Fibroblast of lung (primary cell): ENCODE measurements around the gene GDA. TPM values are rescaled to one million over a fixed set of nuclear protein-coding genes. Genes with fewer than 3 reads are reported as not detected.

Experiments
- DNase-seq, 2 donors: peaks; one replicate each; pipeline versions ENCODE4 v3.0.0 to v3.0.0-alpha.2; 2010; ENCODE audit warnings: low read depth in 2 of 2
- H2AFZ ChIP-seq: 2 replicates; pipeline ENCODE4 v1.5.1; 2012; ENCODE audit warnings: low read length, control low read depth, inconsistent platforms
- H3K27ac ChIP-seq: 2 replicates; pipeline ENCODE4 v1.5.1; 2011; ENCODE audit warnings: low read length, control low read depth; ENCODE audit not compliant: insufficient read depth
- H3K27me3 ChIP-seq: 2 replicates; pipeline ENCODE4 v1.5.1; 2011; ENCODE audit warnings: mild to moderate bottlenecking, low read length; ENCODE audit not compliant: control insufficient read depth, insufficient read depth
- H3K36me3 ChIP-seq: 2 replicates; pipeline ENCODE4 v1.5.1; 2011; ENCODE audit warnings: low read length; ENCODE audit not compliant: control insufficient read depth, insufficient read depth
- H3K4me1 ChIP-seq: 2 replicates; pipeline ENCODE4 v1.5.1; 2011; ENCODE audit warnings: low read length; ENCODE audit not compliant: control insufficient read depth, insufficient read depth; ENCODE audit errors: extremely low read depth
- H3K4me2 ChIP-seq: 2 replicates; pipeline ENCODE4 v1.5.1; 2011; ENCODE audit warnings: low read length, control low read depth; ENCODE audit not compliant: insufficient read depth; ENCODE audit errors: extremely low read depth
- H3K4me3 ChIP-seq, 4 experiments: fragments of 200-600 bp in 1 of 4; sonication (generic) in 1 of 4; replicated peaks in 1 of 4; 2 replicates each; pipeline ENCODE4 v1.5.1; 2011 to 2016; ENCODE audit warnings: low read length in 4 of 4, low read depth in 3 of 4, mild to moderate bottlenecking in 3 of 4, control low read depth in 2 of 4, inconsistent platforms in 1 of 4, mixed read lengths in 1 of 4; ENCODE audit not compliant: insufficient read depth in 1 of 4; ENCODE audit errors: control extremely low read depth in 1 of 4
- H3K79me2 ChIP-seq: 2 replicates; pipeline ENCODE4 v1.5.1; 2012; ENCODE audit warnings: mild to moderate bottlenecking, low read length, inconsistent platforms; ENCODE audit not compliant: control insufficient read depth, insufficient read depth
- H3K9ac ChIP-seq: 2 replicates; pipeline ENCODE4 v1.5.1; 2011; ENCODE audit warnings: mild to moderate bottlenecking, low read length, control low read depth; ENCODE audit not compliant: insufficient read depth
- H3K9me3 ChIP-seq: 2 replicates; pipeline ENCODE4 v1.5.1; 2012; ENCODE audit warnings: low read depth, low read length; ENCODE audit not compliant: control insufficient read depth, insufficient read depth
- H4K20me1 ChIP-seq: 2 replicates; pipeline ENCODE4 v1.5.1; 2011; ENCODE audit warnings: low read length; ENCODE audit not compliant: control insufficient read depth, insufficient read depth; ENCODE audit errors: extremely low read depth
- CTCF ChIP-seq, 2 donors: IDR thresholded peaks in 1 of 2; conservative IDR thresholded peaks in 1 of 2; 1 replicate in 1 of 2; 2 replicates in 1 of 2; pipeline ENCODE4 v1.5.1; 2011 to 2012; ENCODE audit warnings: low read length in 2 of 2, control low read depth in 1 of 2, inconsistent platforms in 1 of 2, low read depth in 1 of 2, mild to moderate bottlenecking in 1 of 2
- EZH2 ChIP-seq: IDR thresholded peaks from 2 replicates; pipeline ENCODE4 v1.5.1; 2012; ENCODE audit warnings: low read length, control low read depth, mild to moderate bottlenecking; ENCODE audit errors: missing control alignments
- polyA plus RNA-seq, 2 donors: library from polyadenylated mRNA; depleted of rRNA in 1 of 2; stranded (reverse) in 1 of 2; unstranded in 1 of 2; fragments of >200 nt; gene quantifications; 2 replicates each; pipeline ENCODE4 v1.2.1, GENCODE V29; 2011 to 2012; ENCODE audit warnings: missing spikeins in 1 of 2
- total RNA-seq: library from RNA; depleted of rRNA; stranded (reverse); fragments of >200 nt; gene quantifications from 2 replicates; pipeline ENCODE4 v1.2.1, GENCODE V29; 2014

GDA gene
- total and polyA plus RNA-seq, 2 donors (not counting 1 experiment from before 2014, with no cell fraction given), result not detected

- H3K9me3 ChIP-seq, result no peaks in the 10 kb centered on the region
- no peak for TF ChIP-seq CTCF (conservative IDR thresholded peaks at IDR 0.05 in 1 of 2, IDR thresholded peaks at IDR 0.05 in 1 of 2; ENCODE audit: low read depth in 1 of 2, low read length in 2 of 2)
- no peak for TF ChIP-seq EZH2
- no peaks in the 10 kb centered on the region for H3K4me1 ChIP-seq
- H3K27me3 ChIP-seq, result no peaks in the 10 kb centered on the region
- no peak overlapping the region for H3K9ac ChIP-seq
- H2AFZ ChIP-seq, result no peak overlapping the region
- no peak for DNase-seq
- no peak overlapping the region for H3K4me2 ChIP-seq
- no peak overlapping the region for H3K27ac ChIP-seq
- H3K4me3 ChIP-seq, result no peak overlapping the region
- no peaks in the 10 kb centered on the region for H4K20me1 ChIP-seq
- no peaks in the 10 kb centered on the region for H3K79me2 ChIP-seq
- H3K36me3 ChIP-seq, result no peaks in the 10 kb centered on the region
Measured at GRCh38 chr9:72220589-72220988, 71.3 kb downstream of the GDA start.

GRCh38 chr9:72226146-72226812 is 77.0 kb downstream of the GDA start:
- Histone ChIP-seq H3K36me3 (no peaks in the 10 kb centered on the region), H3K27ac (no peak overlapping the region), H3K27me3 (no peaks in the 10 kb centered on the region), H3K9me3 (no peaks in the 10 kb centered on the region), H3K4me1 (no peaks in the 10 kb centered on the region), H3K4me3 (no peak overlapping the region), H3K9ac (no peak overlapping the region), H3K4me2 (no peak overlapping the region), H3K79me2 (no peaks in the 10 kb centered on the region), H4K20me1 (no peaks in the 10 kb centered on the region), H2AFZ (no peak overlapping the region)
- DNase-seq, result no peak
- no peak for TF ChIP-seq CTCF (conservative IDR thresholded peaks at IDR 0.05 in 1 of 2, IDR thresholded peaks at IDR 0.05 in 1 of 2; ENCODE audit: low read depth in 1 of 2, low read length in 2 of 2)

GRCh38 chr9:72228282-72228681 is 79.0 kb downstream of the GDA start:
- no peaks in the 10 kb centered on the region for H3K27me3 ChIP-seq
- H3K4me1 ChIP-seq, result no peaks in the 10 kb centered on the region
- no peak overlapping the region for H3K4me2 ChIP-seq
- no peaks in the 10 kb centered on the region for H3K36me3 ChIP-seq
- DNase-seq, result no peak
- H2AFZ ChIP-seq, result no peak overlapping the region
- H3K9me3 ChIP-seq, result no peaks in the 10 kb centered on the region
- H4K20me1 ChIP-seq, result no peaks in the 10 kb centered on the region
- H3K27ac ChIP-seq, result no peak overlapping the region
- H3K4me3 ChIP-seq, result no peak overlapping the region
- no peak overlapping the region for H3K9ac ChIP-seq
- no peaks in the 10 kb centered on the region for H3K79me2 ChIP-seq
- TF ChIP-seq EZH2, result no peak
- no peak for TF ChIP-seq CTCF (conservative IDR thresholded peaks at IDR 0.05 in 1 of 2, IDR thresholded peaks at IDR 0.05 in 1 of 2; ENCODE audit: low read depth in 1 of 2, low read length in 2 of 2)
